ENCODE measurements around the gene ZFYVE1. TPM values are rescaled to one million over a fixed set of nuclear protein-coding genes. Genes with fewer than 3 reads are reported as not detected.

The ZFYVE1 gene
- total RNA-seq, 1 experiment from 2014 or later: 13.0 TPM

GRCh38 chr14:73000073-73000472 lies 26.8 kb downstream of the ZFYVE1 start:
- Histone ChIP-seq H2AFZ (ENCODE audit: low read length) (no peak overlapping the region), H3K9ac (ENCODE audit: low read length) (no peak overlapping the region), H3K4me1 (ENCODE audit: insufficient read depth, low read length) (no peaks in the 10 kb centered on the region), H3K9me3 (ENCODE audit: low read length) (no peaks in the 10 kb centered on the region), H3K4me2 (ENCODE audit: low read length) (no peak overlapping the region), H3K27me3 (ENCODE audit: low read length) (no peaks in the 10 kb centered on the region), H3K36me3 (ENCODE audit: low read depth, low read length) (peaks cover 8% of the 10 kb centered on the region; the same call in 1 of the 2 replicates), H3K79me2 (ENCODE audit: low read length) (0 out of 2 replicates have a peak, but pooled peaks cover 4% of the 10 kb centered on the region), H4K20me1 (ENCODE audit: low read length) (no peaks in the 10 kb centered on the region), H3K9me2 (replicated peaks; ENCODE audit: low read length) (no peaks in the 10 kb centered on the region), H3F3A (ENCODE audit: low read length, unreplicated experiment) (no peaks in the 10 kb centered on the region), H3K4me3 (ENCODE audit: low read length) (no peak overlapping the region), H3K27ac (ENCODE audit: low read length) (no peak overlapping the region)
- no peak for ATAC-seq
- DNase-seq: no peak
- intact Hi-C loops (cut with micrococcal nuclease): no loop called here
- BruUV-seq (replicated peaks): no TSS peak
- ChIA-PET POLR2A (ENCODE audit: unreplicated experiment) (interaction anchor here (0.6 kb wide), 1 partner anchor 16 kb away, joined by 3 read pairs; no protein-coding TSS in a partner anchor), CTCF (interaction anchor here (0.6 to 1.2 kb wide), 2 partner anchors 12 to 27 kb away, joined by 4 to 9 read pairs; partner anchors contain the start of gene ZFYVE1)
- TF ChIP-seq CTCF (conservative IDR thresholded peaks at IDR 0.05; ENCODE audit: low read depth, low read length) (no peak), EZH2phosphoT487 (IDR thresholded peaks at IDR 0.05; ENCODE audit: borderline replicate concordance, low read length) (no peak), EZH2 (IDR thresholded peaks at IDR 0.05; ENCODE audit: low read length, unreplicated experiment) (no peak)

GRCh38 chr14:72999316-72999715 lies 27.6 kb downstream of the ZFYVE1 start:
- Histone ChIP-seq H3K4me3 (ENCODE audit: low read length) (no peak overlapping the region), H3K9me2 (replicated peaks; ENCODE audit: low read length) (no peaks in the 10 kb centered on the region), H3K9me3 (ENCODE audit: low read length) (no peaks in the 10 kb centered on the region), H4K20me1 (ENCODE audit: low read length) (no peaks in the 10 kb centered on the region), H3K27me3 (ENCODE audit: low read length) (no peaks in the 10 kb centered on the region), H3K27ac (ENCODE audit: low read length) (no peak overlapping the region), H3K4me1 (ENCODE audit: insufficient read depth, low read length) (no peaks in the 10 kb centered on the region), H2AFZ (ENCODE audit: low read length) (no peak overlapping the region), H3K79me2 (ENCODE audit: low read length) (0 out of 2 replicates have a peak, but pooled peaks cover 4% of the 10 kb centered on the region), H3F3A (ENCODE audit: low read length, unreplicated experiment) (no peaks in the 10 kb centered on the region), H3K36me3 (ENCODE audit: low read depth, low read length) (peaks cover 8% of the 10 kb centered on the region; the same call in 1 of the 2 replicates), H3K4me2 (ENCODE audit: low read length) (no peak overlapping the region), H3K9ac (ENCODE audit: low read length) (no peak overlapping the region)
- POLR2A ChIA-PET (ENCODE audit: unreplicated experiment): no interaction called here
- intact Hi-C loops (cut with micrococcal nuclease): no loop called here
- ATAC-seq (no peak), DNase-seq (no peak)
- CTCF ChIA-PET: no interaction called here
- no peak for TF ChIP-seq CTCF (conservative IDR thresholded peaks at IDR 0.05; ENCODE audit: low read depth, low read length)
- TF ChIP-seq EZH2 (IDR thresholded peaks at IDR 0.05; ENCODE audit: low read length, unreplicated experiment): no peak
- no peak for TF ChIP-seq EZH2phosphoT487 (IDR thresholded peaks at IDR 0.05; ENCODE audit: borderline replicate concordance, low read length)
- BruUV-seq (replicated peaks): no TSS peak

- no peak overlapping the region for H3K27ac ChIP-seq (ENCODE audit: low read length)
- no peaks in the 10 kb centered on the region for H3K9me3 ChIP-seq (ENCODE audit: low read length)
- TF ChIP-seq EZH2phosphoT487 (IDR thresholded peaks at IDR 0.05; ENCODE audit: borderline replicate concordance, low read length) (no peak), EZH2 (IDR thresholded peaks at IDR 0.05; ENCODE audit: low read length, unreplicated experiment) (no peak), CTCF (conservative IDR thresholded peaks at IDR 0.05; ENCODE audit: low read depth, low read length) (no peak)
- ChIA-PET POLR2A (ENCODE audit: unreplicated experiment) (interaction anchor here (0.7 kb wide), 1 partner anchor 62 kb away, joined by 3 read pairs; no protein-coding TSS in a partner anchor), CTCF (interaction anchor here (0.6 kb wide), 2 partner anchors 16 to 32 kb away, joined by 3 to 4 read pairs; no protein-coding TSS in a partner anchor)
- no peaks in the 10 kb centered on the region for H3K9me2 ChIP-seq (replicated peaks; ENCODE audit: low read length)
- no peaks in the 10 kb centered on the region for H3F3A ChIP-seq (ENCODE audit: low read length, unreplicated experiment)
- ATAC-seq (peak; percentile 55; the same call in 1 of the 2 replicates), DNase-seq (no peak)
- no peak overlapping the region for H3K4me3 ChIP-seq (ENCODE audit: low read length)
- no peaks in the 10 kb centered on the region for H4K20me1 ChIP-seq (ENCODE audit: low read length)
- no TSS peak for BruUV-seq (replicated peaks)
- no peaks in the 10 kb centered on the region for H3K4me1 ChIP-seq (ENCODE audit: insufficient read depth, low read length)
- H2AFZ ChIP-seq (ENCODE audit: low read length): no peak overlapping the region
- no peaks in the 10 kb centered on the region for H3K27me3 ChIP-seq (ENCODE audit: low read length)
- intact Hi-C loops (cut with micrococcal nuclease): no loop called here
- H3K79me2 ChIP-seq (ENCODE audit: low read length): 0 out of 2 replicates have a peak, but pooled peaks cover 4% of the 10 kb centered on the region
- no peak overlapping the region for H3K9ac ChIP-seq (ENCODE audit: low read length)
- H3K4me2 ChIP-seq (ENCODE audit: low read length): no peak overlapping the region
- H3K36me3 ChIP-seq (ENCODE audit: low read depth, low read length): peaks cover 8% of the 10 kb centered on the region; the same call in 1 of the 2 replicates
These were observed 28.5 kb downstream of the ZFYVE1 start for GRCh38 chr14:72998252-72998903.
